ENCODE results near the gene CAMTA1. TPM values are rescaled to one million over a fixed set of nuclear protein-coding genes. Genes with fewer than 3 reads are reported as not detected.

Gene CAMTA1
- total RNA-seq, 6 experiments from 2014 or later, result 78.1 to 96.6 (median 86.1) TPM

GRCh38 chr1:7298749-7299151 is 513.5 kb downstream of the CAMTA1 start:
- peaks cover 17% of the 10 kb centered on the region for H3K36me3 Mint-ChIP-seq (ENCODE audit: low read depth)
- H3K27me3 Mint-ChIP-seq (ENCODE audit: insufficient read depth), result no peaks in the 10 kb centered on the region; the same call in 1 of the 2 replicates
- H3K4me1 Mint-ChIP-seq (ENCODE audit: low read depth), result peaks cover 82% of the 10 kb centered on the region
- peak overlapping the region; percentile 94 for H3K27ac Mint-ChIP-seq
- DNase-seq, result peak; percentile 52
- H3K9me3 Mint-ChIP-seq, result peaks cover 17% of the 10 kb centered on the region
- TF ChIP-seq CTCF (IDR thresholded peaks at IDR 0.05), result no peak
- H3K4me3 Mint-ChIP-seq, result peak overlapping the region; percentile 55

- H3K9me3 Mint-ChIP-seq, result peaks cover 17% of the 10 kb centered on the region
- H3K36me3 Mint-ChIP-seq (ENCODE audit: low read depth), result peaks cover 17% of the 10 kb centered on the region
- peak overlapping the region; percentile 94 for H3K27ac Mint-ChIP-seq
- peak; percentile 93 for DNase-seq
- H3K4me1 Mint-ChIP-seq (ENCODE audit: low read depth), result peaks cover 85% of the 10 kb centered on the region
- TF ChIP-seq CTCF (IDR thresholded peaks at IDR 0.05), result no peak
- peak overlapping the region; percentile 55 for H3K4me3 Mint-ChIP-seq
- H3K27me3 Mint-ChIP-seq (ENCODE audit: insufficient read depth), result no peaks in the 10 kb centered on the region; the same call in 1 of the 2 replicates
Measured at GRCh38 chr1:7299329-7299799, 514.1 kb downstream of the CAMTA1 start.

- DNase-seq, result peak; percentile 77
- H3K4me1 Mint-ChIP-seq (ENCODE audit: low read depth), result peaks cover 85% of the 10 kb centered on the region
- TF ChIP-seq CTCF (IDR thresholded peaks at IDR 0.05), result no peak
Measured at GRCh38 chr1:7299994-7300393, 514.7 kb downstream of the CAMTA1 start.

GRCh38 chr1:7300893-7301663 is 515.8 kb downstream of the CAMTA1 start:
- H3K4me1 Mint-ChIP-seq (ENCODE audit: low read depth), result peaks cover 80% of the 10 kb centered on the region
- peak overlapping the region; percentile 94 for H3K27ac Mint-ChIP-seq
- DNase-seq, result peak; percentile 94
- peaks cover 17% of the 10 kb centered on the region for H3K36me3 Mint-ChIP-seq (ENCODE audit: low read depth)
- peaks cover 20% of the 10 kb centered on the region for H3K9me3 Mint-ChIP-seq
- H3K4me3 Mint-ChIP-seq, result peak overlapping the region; percentile 74
- no peaks in the 10 kb centered on the region; the same call in 1 of the 2 replicates for H3K27me3 Mint-ChIP-seq (ENCODE audit: insufficient read depth)
- TF ChIP-seq CTCF (IDR thresholded peaks at IDR 0.05), result peak; percentile 4; the same call in 1 of the 2 replicates

More at GRCh38 chr1:7299994-7300393, 514.7 kb downstream of the CAMTA1 start:
- Mint-ChIP-seq H3K4me3 (peak overlapping the region; percentile 74), H3K9me3 (peaks cover 17% of the 10 kb centered on the region), H3K36me3 (ENCODE audit: low read depth) (peaks cover 17% of the 10 kb centered on the region), H3K27me3 (ENCODE audit: insufficient read depth) (no peaks in the 10 kb centered on the region; the same call in 1 of the 2 replicates), H3K27ac (peak overlapping the region; percentile 94)

- TF ChIP-seq CTCF (IDR thresholded peaks at IDR 0.05), result no peak
- Mint-ChIP-seq H3K27me3 (ENCODE audit: insufficient read depth) (no peaks in the 10 kb centered on the region; the same call in 1 of the 2 replicates), H3K27ac (peak overlapping the region; percentile 94), H3K9me3 (peaks cover 15% of the 10 kb centered on the region), H3K4me1 (ENCODE audit: low read depth) (peaks cover 75% of the 10 kb centered on the region), H3K4me3 (peak overlapping the region; percentile 7; the same call in 1 of the 2 replicates), H3K36me3 (ENCODE audit: low read depth) (peaks cover 16% of the 10 kb centered on the region)
- DNase-seq, result no peak
Measured at GRCh38 chr1:7301664-7301981, 516.4 kb downstream of the CAMTA1 start.
